HuH-7.5 (cell line): Measurements from ENCODE around the gene UBASH3A.

Experiments used
- DNase-seq: peaks from one replicate; pipeline ENCODE4 v3.0.0; 2011; ENCODE audit warnings: low spot score

Gene UBASH3A

GRCh38 chr21:42411891-42412635 lies 8.4 kb downstream of the UBASH3A start:
- DNase-seq, result no peak

GRCh38 chr21:42412636-42412933 lies 8.9 kb downstream of the UBASH3A start:
- no peak for DNase-seq

- no peak for DNase-seq
Measured at GRCh38 chr21:42413093-42413492, 9.4 kb downstream of the UBASH3A start.

- DNase-seq, result no peak
Measured at GRCh38 chr21:42413500-42413899, 9.8 kb downstream of the UBASH3A start.

- DNase-seq, result no peak
Measured at GRCh38 chr21:42414066-42414465, 10.4 kb downstream of the UBASH3A start.

- DNase-seq, result no peak
Measured at GRCh38 chr21:42414553-42414927, 10.8 kb downstream of the UBASH3A start.

- no peak for DNase-seq
Measured at GRCh38 chr21:42414928-42415769, 11.4 kb downstream of the UBASH3A start.

- DNase-seq, result no peak
Measured at GRCh38 chr21:42417533-42417932, 13.8 kb downstream of the UBASH3A start.

GRCh38 chr21:42418886-42419285 lies 15.2 kb downstream of the UBASH3A start:
- DNase-seq, result no peak

- no peak for DNase-seq
Measured at GRCh38 chr21:42419845-42420244, 16.1 kb downstream of the UBASH3A start.

GRCh38 chr21:42421018-42421793 lies 17.5 kb downstream of the UBASH3A start:
- DNase-seq, result no peak

GRCh38 chr21:42423197-42423675 lies 19.5 kb downstream of the UBASH3A start:
- no peak for DNase-seq

GRCh38 chr21:42423685-42424084 lies 20.0 kb downstream of the UBASH3A start:
- no peak for DNase-seq

- no peak for DNase-seq
Measured at GRCh38 chr21:42424914-42425541, 21.3 kb downstream of the UBASH3A start.

GRCh38 chr21:42425591-42425990 lies 21.9 kb downstream of the UBASH3A start:
- no peak for DNase-seq

- no peak for DNase-seq
Measured at GRCh38 chr21:42426424-42426823, 22.7 kb downstream of the UBASH3A start.

- DNase-seq, result no peak
Measured at GRCh38 chr21:42426876-42427480, 23.3 kb downstream of the UBASH3A start.

- DNase-seq, result no peak
Measured at GRCh38 chr21:42427809-42428419, 24.2 kb downstream of the UBASH3A start.

- no peak for DNase-seq
Measured at GRCh38 chr21:42429021-42429420, 25.3 kb downstream of the UBASH3A start.

- no peak for DNase-seq
Measured at GRCh38 chr21:42429856-42430255, 26.2 kb downstream of the UBASH3A start.

GRCh38 chr21:42430521-42430920 lies 26.8 kb downstream of the UBASH3A start:
- no peak for DNase-seq
